ENCODE measurements around the gene IGSF3.
A peak's percentile ranks its signal among the peaks of the same experiment; 100 is the strongest.

Gene IGSF3

GRCh38 chr1:116545359-116545705, 122.2 kb downstream of the IGSF3 start:
- H3K4me1 Mint-ChIP-seq (ENCODE audit: low read depth in 2 of 2) = peaks cover 48 to 70% of the 10 kb centered on the region in 2 donors
- no peak overlapping the region for H3K4me3 Mint-ChIP-seq
- no peak for DNase-seq
- H3K9me3 Mint-ChIP-seq = no peaks in the 10 kb centered on the region
- no peaks in the 10 kb centered on the region for H3K27me3 Mint-ChIP-seq
- H3K36me3 Mint-ChIP-seq (ENCODE audit: insufficient read depth) = peaks cover 20% of the 10 kb centered on the region
- no peak for ATAC-seq (replicated peaks)
- H3K27ac Mint-ChIP-seq = peak overlapping the region; percentile 83 to 84

- Mint-ChIP-seq H3K4me1 (ENCODE audit: low read depth in 2 of 2) (peaks cover 51 to 73% of the 10 kb centered on the region in 2 donors), H3K27ac (peak overlapping the region; percentile 83 to 84), H3K4me3 (no peak overlapping the region), H3K27me3 (no peaks in the 10 kb centered on the region), H3K36me3 (ENCODE audit: insufficient read depth) (peaks cover 20% of the 10 kb centered on the region), H3K9me3 (no peaks in the 10 kb centered on the region)
- DNase-seq (no peak), ATAC-seq (replicated peaks) (no peak)
Observed at GRCh38 chr1:116544588-116545358, 122.8 kb downstream of the IGSF3 start.

GRCh38 chr1:116540088-116540487, 127.4 kb downstream of the IGSF3 start:
- H3K27me3 Mint-ChIP-seq = no peaks in the 10 kb centered on the region
- H3K4me1 Mint-ChIP-seq (ENCODE audit: low read depth in 2 of 2) = peaks cover 46 to 56% of the 10 kb centered on the region in 2 donors
- peaks cover 39% of the 10 kb centered on the region for H3K36me3 Mint-ChIP-seq (ENCODE audit: insufficient read depth)
- no peaks in the 10 kb centered on the region for H3K9me3 Mint-ChIP-seq
- ATAC-seq (replicated peaks) (peak; percentile 69), DNase-seq (no peak)
- H3K27ac Mint-ChIP-seq = peak overlapping the region; percentile 59 to 73
- peak overlapping the region in 1 of 2 donors; percentile 33 for H3K4me3 Mint-ChIP-seq

GRCh38 chr1:116538544-116538943, 129.0 kb downstream of the IGSF3 start:
- Mint-ChIP-seq H3K27ac (peak overlapping the region; percentile 44 to 73), H3K4me1 (ENCODE audit: low read depth in 2 of 2) (peaks cover 38 to 44% of the 10 kb centered on the region in 2 donors), H3K9me3 (no peaks in the 10 kb centered on the region), H3K4me3 (peak overlapping the region in 1 of 2 donors; percentile 14), H3K36me3 (ENCODE audit: insufficient read depth) (peaks cover 52% of the 10 kb centered on the region), H3K27me3 (no peaks in the 10 kb centered on the region)
- ATAC-seq (replicated peaks) (peak; percentile 77), DNase-seq (no peak)

- peaks cover 45% of the 10 kb centered on the region for H3K36me3 Mint-ChIP-seq (ENCODE audit: insufficient read depth)
- H3K27ac Mint-ChIP-seq = peak overlapping the region; percentile 44 to 78
- H3K9me3 Mint-ChIP-seq = no peaks in the 10 kb centered on the region
- no peaks in the 10 kb centered on the region for H3K27me3 Mint-ChIP-seq
- H3K4me1 Mint-ChIP-seq (ENCODE audit: low read depth in 2 of 2) = peaks cover 35 to 42% of the 10 kb centered on the region in 2 donors
- DNase-seq = no peak
- ATAC-seq (replicated peaks) = no peak
- H3K4me3 Mint-ChIP-seq = no peak overlapping the region
Observed at GRCh38 chr1:116537898-116538297, 129.6 kb downstream of the IGSF3 start.

GRCh38 chr1:116537040-116537831, 130.3 kb downstream of the IGSF3 start:
- H3K9me3 Mint-ChIP-seq = no peaks in the 10 kb centered on the region
- H3K27ac Mint-ChIP-seq = peak overlapping the region in 1 of 2 donors; percentile 78
- H3K4me3 Mint-ChIP-seq = no peak overlapping the region
- peaks cover 39% of the 10 kb centered on the region for H3K36me3 Mint-ChIP-seq (ENCODE audit: insufficient read depth)
- DNase-seq (no peak), ATAC-seq (replicated peaks) (peak; percentile 11)
- no peaks in the 10 kb centered on the region for H3K27me3 Mint-ChIP-seq
- H3K4me1 Mint-ChIP-seq (ENCODE audit: low read depth in 2 of 2) = peaks cover 29 to 37% of the 10 kb centered on the region in 2 donors

GRCh38 chr1:116534014-116534739, 133.4 kb downstream of the IGSF3 start:
- H3K27ac Mint-ChIP-seq = no peak overlapping the region
- H3K36me3 Mint-ChIP-seq (ENCODE audit: insufficient read depth) = peaks cover 36% of the 10 kb centered on the region
- no peaks in the 10 kb centered on the region for H3K9me3 Mint-ChIP-seq
- H3K4me3 Mint-ChIP-seq = no peak overlapping the region
- H3K27me3 Mint-ChIP-seq = no peaks in the 10 kb centered on the region
- no peak for ATAC-seq (replicated peaks)
- DNase-seq = no peak
- peaks cover 10 to 16% of the 10 kb centered on the region in 2 donors for H3K4me1 Mint-ChIP-seq (ENCODE audit: low read depth in 2 of 2)

GRCh38 chr1:116533429-116533820, 134.1 kb downstream of the IGSF3 start:
- Mint-ChIP-seq H3K4me3 (no peak overlapping the region), H3K36me3 (ENCODE audit: insufficient read depth) (peaks cover 36% of the 10 kb centered on the region), H3K27ac (peak overlapping the region in 1 of 2 donors; percentile 90), H3K4me1 (ENCODE audit: low read depth in 2 of 2) (peaks cover 2 to 9% of the 10 kb centered on the region in 2 donors), H3K27me3 (no peaks in the 10 kb centered on the region), H3K9me3 (no peaks in the 10 kb centered on the region)
- no peak for ATAC-seq (replicated peaks)
- no peak for DNase-seq

- Mint-ChIP-seq H3K4me3 (no peak overlapping the region), H3K4me1 (ENCODE audit: low read depth in 2 of 2) (peaks cover 0 to 13% of the 10 kb centered on the region in 2 donors), H3K27me3 (no peaks in the 10 kb centered on the region), H3K27ac (peak overlapping the region in 1 of 2 donors; percentile 90), H3K9me3 (no peaks in the 10 kb centered on the region), H3K36me3 (ENCODE audit: insufficient read depth) (peaks cover 31% of the 10 kb centered on the region)
- DNase-seq (no peak), ATAC-seq (replicated peaks) (no peak)
Observed at GRCh38 chr1:116532671-116533428, 134.7 kb downstream of the IGSF3 start.

- H3K27me3 Mint-ChIP-seq = no peaks in the 10 kb centered on the region
- H3K4me1 Mint-ChIP-seq (ENCODE audit: low read depth in 2 of 2) = peaks cover 0 to 14% of the 10 kb centered on the region in 2 donors
- no peaks in the 10 kb centered on the region for H3K9me3 Mint-ChIP-seq
- no peak for DNase-seq
- peaks cover 29% of the 10 kb centered on the region for H3K36me3 Mint-ChIP-seq (ENCODE audit: insufficient read depth)
- no peak for ATAC-seq (replicated peaks)
- no peak overlapping the region for H3K4me3 Mint-ChIP-seq
- no peak overlapping the region for H3K27ac Mint-ChIP-seq
Observed at GRCh38 chr1:116531917-116532316, 135.6 kb downstream of the IGSF3 start.

GRCh38 chr1:116529681-116530080, 137.9 kb downstream of the IGSF3 start:
- H3K9me3 Mint-ChIP-seq = no peaks in the 10 kb centered on the region
- H3K36me3 Mint-ChIP-seq (ENCODE audit: insufficient read depth) = peaks cover 17% of the 10 kb centered on the region
- DNase-seq (no peak), ATAC-seq (replicated peaks) (no peak)
- H3K27me3 Mint-ChIP-seq = no peaks in the 10 kb centered on the region
- H3K4me1 Mint-ChIP-seq (ENCODE audit: low read depth in 2 of 2) = peaks cover 1 to 14% of the 10 kb centered on the region in 2 donors
- no peak overlapping the region for H3K4me3 Mint-ChIP-seq
- peak overlapping the region; percentile 26 to 71 for H3K27ac Mint-ChIP-seq

GRCh38 chr1:116529199-116529631, 138.3 kb downstream of the IGSF3 start:
- H3K9me3 Mint-ChIP-seq = no peaks in the 10 kb centered on the region
- H3K36me3 Mint-ChIP-seq (ENCODE audit: insufficient read depth) = peaks cover 12% of the 10 kb centered on the region
- H3K27me3 Mint-ChIP-seq = no peaks in the 10 kb centered on the region
- ATAC-seq (replicated peaks) = no peak
- H3K27ac Mint-ChIP-seq = peak overlapping the region in 1 of 2 donors; percentile 71
- peaks cover 1 to 14% of the 10 kb centered on the region in 2 donors for H3K4me1 Mint-ChIP-seq (ENCODE audit: low read depth in 2 of 2)
- no peak for DNase-seq
- no peak overlapping the region for H3K4me3 Mint-ChIP-seq
